Smooth muscle cell (in vitro differentiated cells): ENCODE results near the gene TAS2R38. TPM values are rescaled to one million over a fixed set of nuclear protein-coding genes. Genes with fewer than 3 reads are reported as not detected.

Experiments
- DNase-seq: peaks from one replicate; lab custom pipeline; 2025; ENCODE audit not compliant: unreplicated experiment; lab: John Stamatoyannopoulos, UW
- H2AFZ ChIP-seq: fragments of 200-600 bp; sonication (generic); 2 replicates; pipeline ENCODE4 v1.6.0; 2016; ENCODE audit warnings: antibody characterized with exemption, low read depth, mild to moderate bottlenecking
- H3F3A ChIP-seq: fragments of 200-600 bp; sonication (generic); 2 replicates; pipeline ENCODE4 v1.6.0; 2017; ENCODE audit warnings: antibody characterized with exemption, low read depth
- H3K27ac ChIP-seq: fragments of 200-600 bp; sonication (generic); 2 replicates; pipeline ENCODE4 v1.5.1; 2016; ENCODE audit warnings: low read depth, mild to moderate bottlenecking
- H3K27me3 ChIP-seq: fragments of 200-600 bp; sonication (generic); 2 replicates; pipeline ENCODE4 v1.6.1; 2016; ENCODE audit warnings: low read depth, mild to moderate bottlenecking
- H3K36me3 ChIP-seq: fragments of 200-600 bp; sonication (generic); 2 replicates; pipeline ENCODE4 v1.5.1; 2016; ENCODE audit warnings: low read depth
- H3K4me1 ChIP-seq: fragments of 200-600 bp; sonication (generic); 2 replicates; pipeline ENCODE4 v1.5.1; 2016; ENCODE audit warnings: low read depth
- H3K4me2 ChIP-seq: fragments of 200-600 bp; sonication (generic); 2 replicates; pipeline ENCODE4 v1.6.0; 2016; ENCODE audit warnings: mild to moderate bottlenecking
- H3K4me3 ChIP-seq: fragments of 200-600 bp; sonication (generic); 2 replicates; pipeline ENCODE4 v1.5.1; 2016; ENCODE audit warnings: mild to moderate bottlenecking
- H3K79me2 ChIP-seq: fragments of 200-600 bp; sonication (generic); 2 replicates; pipeline ENCODE4 v1.6.0; 2016; ENCODE audit warnings: low read depth, mild to moderate bottlenecking
- H3K9ac ChIP-seq: fragments of 200-600 bp; sonication (generic); 2 replicates; pipeline ENCODE4 v1.6.0; 2016; ENCODE audit warnings: low read depth
- H3K9me3 ChIP-seq: fragments of 200-600 bp; sonication (generic); replicated peaks from 2 replicates; pipeline ENCODE4 v1.5.1; 2016; ENCODE audit warnings: low read depth
- H4K20me1 ChIP-seq: fragments of 200-600 bp; sonication (generic); 2 replicates; pipeline ENCODE4 v1.6.0; 2016; ENCODE audit warnings: low read depth
- CTCF ChIP-seq: fragments of 200-600 bp; sonication (generic); IDR thresholded peaks from 2 replicates; pipeline ENCODE4 v1.5.1; 2017; ENCODE audit warnings: borderline replicate concordance, mild to moderate bottlenecking, antibody characterized with exemption; ENCODE audit not compliant: insufficient read depth, poor library complexity, severe bottlenecking
- WGBS: methylation state at CpG from one replicate; pipeline ENCODE4 v1.1.7; 2016; ENCODE audit warnings: low lambda C conversion rate; 5-methylcytosine and 5-hydroxymethylcytosine counted together
- polyA plus RNA-seq: library from polyadenylated mRNA; unstranded; fragments of >200 nt; fragmentation: Nextera tagmentation; extraction: Ambion mirVana; gene quantifications from 2 replicates; pipeline ENCODE4 v1.2.1, GENCODE V29; 2016
- total RNA-seq: library from RNA; depleted of rRNA; stranded (reverse); fragments of >200 nt; gene quantifications from 2 replicates; pipeline ENCODE4 v1.2.3, GENCODE V29; 2014

The TAS2R38 gene
- total and polyA plus RNA-seq, 2 experiments from 2014 or later = not detected

DNA sequence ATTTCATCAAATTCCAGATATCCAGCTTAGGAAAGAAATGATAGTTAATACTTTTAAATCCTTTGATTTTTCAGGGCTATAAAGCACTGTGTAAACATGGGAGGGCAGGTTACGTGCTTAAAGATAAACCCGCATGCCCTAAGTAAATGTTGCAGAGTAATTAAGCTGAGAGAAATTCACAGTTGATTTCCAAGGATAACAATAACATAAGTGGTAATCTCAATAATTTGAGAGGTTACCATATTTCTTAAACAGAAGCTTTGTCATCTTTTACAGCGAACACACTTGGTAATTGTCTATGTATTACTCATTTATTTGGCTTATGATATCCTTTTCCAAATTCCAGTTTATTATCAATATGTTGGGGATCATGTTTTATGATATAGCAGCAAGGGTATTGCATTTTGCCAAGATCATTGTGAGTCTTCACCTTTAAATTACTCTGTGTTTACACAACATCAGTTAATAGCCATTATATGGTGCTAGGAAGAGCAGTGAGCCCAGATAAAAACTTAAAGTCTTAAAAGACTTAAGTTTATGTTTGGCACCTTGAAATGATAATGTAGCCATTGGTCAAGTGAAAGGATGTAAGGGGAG is 37.5 kb upstream of the TAS2R38 start:
- 63% methylated on average over 3 of the region's 3 CpGs for WGBS

DNA sequence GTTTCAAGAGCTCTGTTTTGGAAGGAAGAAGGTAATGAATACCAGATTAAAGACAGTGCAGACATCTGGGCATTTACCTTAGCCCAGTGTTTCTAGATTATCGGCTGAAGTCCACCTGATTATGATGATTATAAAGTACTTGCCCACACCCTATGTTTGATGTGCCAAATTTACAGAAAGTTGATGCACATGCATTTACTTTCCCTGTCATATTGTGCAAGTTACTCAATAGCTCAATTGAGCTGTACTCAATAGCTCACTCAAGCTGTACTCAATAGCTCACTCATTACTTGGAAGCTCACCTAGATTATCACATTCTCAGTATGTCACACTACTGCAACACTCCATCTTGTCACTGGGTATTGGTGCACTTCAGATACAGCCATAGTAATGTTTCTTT is 35.6 kb upstream of the TAS2R38 start:
- TF ChIP-seq CTCF = no peak
- no peak overlapping the region for H3K9ac ChIP-seq
- H3K27ac ChIP-seq = no peak overlapping the region
- H3K9me3 ChIP-seq = no peaks in the 10 kb centered on the region
- H3K4me2 ChIP-seq = no peak overlapping the region
- no peaks in the 10 kb centered on the region for H4K20me1 ChIP-seq
- H3K4me3 ChIP-seq = no peak overlapping the region
- DNase-seq = no peak
- H3F3A ChIP-seq = no peaks in the 10 kb centered on the region
- no peaks in the 10 kb centered on the region for H3K79me2 ChIP-seq
- no peaks in the 10 kb centered on the region for H3K27me3 ChIP-seq
- no peak overlapping the region for H2AFZ ChIP-seq
- WGBS = 94% methylated on average over 1 of the region's 1 CpG
- H3K4me1 ChIP-seq = no peaks in the 10 kb centered on the region
- H3K36me3 ChIP-seq = no peaks in the 10 kb centered on the region

More for the DNA sequence above, 37.5 kb upstream of the TAS2R38 start:
- Histone ChIP-seq H4K20me1 (no peaks in the 10 kb centered on the region), H3K9ac (no peak overlapping the region), H3K36me3 (no peaks in the 10 kb centered on the region), H3K27me3 (no peaks in the 10 kb centered on the region), H3K4me1 (no peaks in the 10 kb centered on the region), H2AFZ (no peak overlapping the region), H3K79me2 (no peaks in the 10 kb centered on the region), H3K27ac (no peak overlapping the region), H3K9me3 (no peaks in the 10 kb centered on the region), H3K4me2 (no peak overlapping the region), H3F3A (no peaks in the 10 kb centered on the region), H3K4me3 (no peak overlapping the region)
- no peak for DNase-seq
- TF ChIP-seq CTCF = no peak

DNA sequence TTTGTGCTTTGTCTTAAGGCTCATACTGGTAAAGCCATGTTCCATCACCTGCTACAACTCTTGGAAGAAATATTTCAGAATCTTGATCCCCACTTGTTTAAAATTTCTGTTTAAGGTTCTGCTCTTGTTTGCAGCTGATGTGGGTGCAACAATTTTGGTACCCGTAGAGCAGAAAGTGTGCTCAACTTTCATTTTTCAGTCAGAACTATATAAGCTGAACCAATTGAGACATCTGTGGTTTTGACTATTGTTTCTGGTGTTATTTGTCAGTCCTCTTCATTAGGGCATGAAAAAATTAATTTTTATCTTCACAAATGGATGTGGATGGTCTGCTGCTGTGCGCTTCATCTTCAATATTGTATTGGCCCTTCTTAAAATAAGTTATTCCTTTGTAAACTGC is 33.0 kb upstream of the TAS2R38 start:
- WGBS = 93% methylated on average over 2 of the region's 2 CpGs
- H3F3A ChIP-seq = no peaks in the 10 kb centered on the region
- H4K20me1 ChIP-seq = no peaks in the 10 kb centered on the region
- TF ChIP-seq CTCF = no peak
- H3K9me3 ChIP-seq = no peaks in the 10 kb centered on the region
- no peak overlapping the region for H3K4me2 ChIP-seq
- H3K36me3 ChIP-seq = no peaks in the 10 kb centered on the region
- no peaks in the 10 kb centered on the region for H3K79me2 ChIP-seq
- no peaks in the 10 kb centered on the region for H3K4me1 ChIP-seq
- DNase-seq = no peak
- H3K4me3 ChIP-seq = no peak overlapping the region
- H3K9ac ChIP-seq = no peak overlapping the region
- H3K27me3 ChIP-seq = no peaks in the 10 kb centered on the region
- H2AFZ ChIP-seq = no peak overlapping the region
- H3K27ac ChIP-seq = no peak overlapping the region

GRCh38 chr7:142002179-142002578 is 28.6 kb upstream of the TAS2R38 start:
- no peaks in the 10 kb centered on the region for H3K36me3 ChIP-seq
- no peak for DNase-seq
- no peak overlapping the region for H2AFZ ChIP-seq
- no peak overlapping the region for H3K9ac ChIP-seq
- H3K4me3 ChIP-seq = no peak overlapping the region
- no peaks in the 10 kb centered on the region for H3K27me3 ChIP-seq
- 100% methylated on average over 1 of the region's 1 CpG for WGBS
- no peak overlapping the region for H3K27ac ChIP-seq
- no peaks in the 10 kb centered on the region for H3K4me1 ChIP-seq
- H4K20me1 ChIP-seq = no peaks in the 10 kb centered on the region
- H3F3A ChIP-seq = no peaks in the 10 kb centered on the region
- no peaks in the 10 kb centered on the region for H3K9me3 ChIP-seq
- H3K79me2 ChIP-seq = no peaks in the 10 kb centered on the region
- no peak overlapping the region for H3K4me2 ChIP-seq
- no peak for TF ChIP-seq CTCF
